K562 (cell line): Measurements from ENCODE around the gene LEPR. TPM values are rescaled to one million over a fixed set of nuclear protein-coding genes. Genes with fewer than 3 reads are reported as not detected.

Experiments
- ATAC-seq: fragments of 200-7000 bp; cut with Tn5 transposase; 3 replicates; pipeline ENCODE4 v1.9.1; 2020; ENCODE audit warnings: moderate library complexity
- BruUV-seq: library from RNA; stranded (reverse); fragments of 400-500 nt; replicated peaks from 2 replicates; lab custom pipeline; 2021; lab: Mats Ljungman, UMichigan
- CTCF ChIA-PET: fragments of 300-600 bp; formaldehyde crosslinking; extraction: SDS; loops from one replicate; lab custom pipeline; 2021; ENCODE audit warnings: low intra/inter-chr PET ratio; lab: Yijun Ruan, JAX
- POLR2A ChIA-PET: fragments of 300-600, 350-650 bp; sonication (Branson Sonifier 250); formaldehyde crosslinking; extraction: SDS; loops from one replicate; lab custom pipeline; 2021; ENCODE audit warnings: antibody characterized with exemption, inconsistent platforms; lab: Yijun Ruan, JAX
- DNase-seq, 4 experiments: peaks; one replicate each; pipeline versions ENCODE4 v3.0.0 to v3.0.0-alpha.2; 2011 to 2018; ENCODE audit warnings: low spot score in 3 of 4, mixed read lengths in 3 of 4; ENCODE audit errors: extremely low read depth in 1 of 4
- FAIRE-seq: peaks from 2 replicates; lab custom pipeline; 2011; peaks lifted over from hg19 to GRCh38; lab: Jason Lieb, UNC
- H2AFZ ChIP-seq: 2 replicates; pipeline ENCODE4 v1.6.0; 2011; ENCODE audit warnings: low read depth, low read length, control low read depth, inconsistent platforms
- H3K27ac ChIP-seq: fragments of 200-600 bp; 3 replicates; pipeline ENCODE4 v1.8.0; 2011; ENCODE audit warnings: low read depth, mild to moderate bottlenecking, control low read depth, inconsistent platforms, low read length, moderate library complexity, mixed read lengths; ENCODE audit errors: extremely low read depth
- H3K27me3 ChIP-seq, 2 experiments: fragments of 300-600 bp in 1 of 2; 2 replicates in 1 of 2; 3 replicates in 1 of 2; pipeline versions ENCODE4 v1.6.0 to v1.8.0; 2011; ENCODE audit warnings: inconsistent platforms in 2 of 2, low read length in 2 of 2, mild to moderate bottlenecking in 1 of 2, mixed read lengths in 1 of 2, moderate library complexity in 1 of 2; ENCODE audit not compliant: control insufficient read depth in 2 of 2, insufficient read depth in 2 of 2
- H3K36me3 ChIP-seq: fragments of 300-600 bp; 3 replicates; pipeline ENCODE4 v1.8.0; 2011; ENCODE audit warnings: mild to moderate bottlenecking, low read length, inconsistent platforms; ENCODE audit not compliant: control insufficient read depth, insufficient read depth
- H3K4me1 ChIP-seq, 2 experiments: fragments of 200-600 bp in 1 of 2; replicated peaks in 1 of 2; 2 replicates in 1 of 2; 3 replicates in 1 of 2; pipeline versions ENCODE4 v1.5.1 to v1.8.0; 2011; ENCODE audit warnings: inconsistent platforms in 2 of 2, low read length in 2 of 2, mild to moderate bottlenecking in 1 of 2, mixed read lengths in 1 of 2, moderate library complexity in 1 of 2; ENCODE audit not compliant: control insufficient read depth in 2 of 2, insufficient read depth in 2 of 2
- H3K4me2 ChIP-seq: 2 replicates; pipeline ENCODE4 v1.6.1; 2011; ENCODE audit warnings: low read length, control low read depth, inconsistent platforms, mixed read lengths; ENCODE audit not compliant: insufficient read depth
- H3K4me3 ChIP-seq: fragments of 200-600 bp; sonication (generic), shearing (Covaris generic); 2 replicates; pipeline ENCODE4 v1.5.1; 2016; ENCODE audit warnings: control low read depth, inconsistent platforms
- H3K79me2 ChIP-seq: fragments of 200-600 bp; 3 replicates; pipeline ENCODE4 v1.8.0; 2011; ENCODE audit warnings: low read length, inconsistent platforms; ENCODE audit not compliant: control insufficient read depth, insufficient read depth
- H3K9ac ChIP-seq, 2 experiments: 2 replicates each; pipeline versions ENCODE4 v1.6.0 to v1.6.1; 2011; ENCODE audit warnings: low read depth in 2 of 2, low read length in 2 of 2, control low read depth in 1 of 2, inconsistent platforms in 1 of 2, mild to moderate bottlenecking in 1 of 2, mixed read lengths in 1 of 2; ENCODE audit not compliant: insufficient read depth in 1 of 2
- H3K9me1 ChIP-seq: one replicate; pipeline ENCODE4 v1.6.0; 2011; ENCODE audit warnings: inconsistent platforms, mild to moderate bottlenecking, low read length, moderate library complexity; ENCODE audit not compliant: control insufficient read depth, insufficient read depth
- H3K9me3 ChIP-seq: replicated peaks from 2 replicates; pipeline ENCODE4 v1.5.1; 2011; ENCODE audit warnings: low read depth, low read length, inconsistent platforms; ENCODE audit not compliant: control insufficient read depth, insufficient read depth
- H4K20me1 ChIP-seq: replicated peaks from 2 replicates; pipeline ENCODE4 v1.6.1; 2011; ENCODE audit warnings: low read length, inconsistent platforms, mixed read lengths; ENCODE audit not compliant: control insufficient read depth, insufficient read depth
- ATF7 ChIP-seq: fragments of 450-650 bp; IDR thresholded peaks from 2 replicates; pipeline ENCODE4 v1.7.1; 2014; ENCODE audit warnings: mild to moderate bottlenecking, moderate library complexity
- BRCA1 ChIP-seq, 2 experiments: fragments of 450-650 bp in 1 of 2; sonication (generic) in 1 of 2; formaldehyde crosslinking in 1 of 2; IDR thresholded peaks; 2 replicates each; pipeline versions ENCODE4 v1.5.0 to v1.6.1; 2017 to 2020; ENCODE audit warnings: mild to moderate bottlenecking in 1 of 2, missing genetic modification reagents in 1 of 2
- CREBBP ChIP-seq: IDR thresholded peaks from one replicate; pipeline ENCODE4 v1.6.1; 2012; ENCODE audit warnings: low read depth, mild to moderate bottlenecking, control low read depth, inconsistent platforms, low read length
- EP400 ChIP-seq: fragments of 450-650 bp; IDR thresholded peaks from 2 replicates; pipeline ENCODE4 v1.6.1; 2017; ENCODE audit warnings: antibody characterized with exemption, mild to moderate bottlenecking, moderate library complexity
- FOXM1 ChIP-seq, 2 experiments: fragments of 450-650 bp in 1 of 2; sonication (generic) in 1 of 2; formaldehyde crosslinking in 1 of 2; IDR thresholded peaks; 2 replicates each; pipeline versions ENCODE4 v1.6.1 to v1.9.0; 2017 to 2022; ENCODE audit warnings: low read depth in 2 of 2, mild to moderate bottlenecking in 2 of 2, missing genetic modification reagents in 1 of 2, moderate library complexity in 1 of 2
- JUND ChIP-seq, 2 experiments: IDR thresholded peaks; 2 replicates in 1 of 2; 3 replicates in 1 of 2; pipeline ENCODE4 v1.6.1; 2011; ENCODE audit warnings: borderline replicate concordance in 2 of 2, low read depth in 2 of 2, low read length in 2 of 2, improper control_type of control experiment in 1 of 2, missing biosample characterization in 1 of 2, missing genetic modification characterization in 1 of 2, missing genetic modification reagents in 1 of 2
- KLF10 ChIP-seq: fragments of 250-450 bp; sonication (Bioruptor Pico); IDR thresholded peaks from 2 replicates; pipeline ENCODE4 v1.6.1; 2021; ENCODE audit warnings: matching md5 sums
- MCM3 ChIP-seq: fragments of 450-650 bp; IDR thresholded peaks from 2 replicates; pipeline ENCODE4 v1.6.1; 2016
- NONO ChIP-seq, 2 experiments: fragments of 200-400 bp in 1 of 2; fragments of 450-650 bp in 1 of 2; formaldehyde crosslinking in 1 of 2; IDR thresholded peaks; 2 replicates each; pipeline ENCODE4 v1.6.1; 2017; ENCODE audit warnings: low read depth in 2 of 2, mild to moderate bottlenecking in 2 of 2, moderate library complexity in 2 of 2, low read length in 1 of 2
- NUFIP1 ChIP-seq: fragments of 450-650 bp; IDR thresholded peaks from 2 replicates; pipeline ENCODE4 v1.6.1; 2018; ENCODE audit not compliant: partially characterized antibody
- STAT5A ChIP-seq: IDR thresholded peaks from 2 replicates; pipeline ENCODE4 v1.6.1; 2012; ENCODE audit warnings: low read length, inconsistent platforms, borderline replicate concordance
- TCF7 ChIP-seq: sonication (generic); IDR thresholded peaks from 2 replicates; pipeline ENCODE4 v1.6.1; 2016; ENCODE audit warnings: antibody characterized with exemption, borderline replicate concordance
- ZBTB17 ChIP-seq: fragments of 450-650 bp; formaldehyde crosslinking; IDR thresholded peaks from 2 replicates; pipeline ENCODE4 v1.4.0; 2020; ENCODE audit warnings: mild to moderate bottlenecking
- ZFX ChIP-seq: sonication (generic); formaldehyde crosslinking; IDR thresholded peaks from 2 replicates; pipeline ENCODE4 v1.8.0; 2022; ENCODE audit warnings: mild to moderate bottlenecking, missing genetic modification reagents, moderate library complexity
- ZNF124 ChIP-seq: sonication (generic); formaldehyde crosslinking; IDR thresholded peaks from 2 replicates; pipeline ENCODE4 v1.8.1; 2022; ENCODE audit warnings: missing genetic modification reagents
- ZNF197 ChIP-seq: fragments of 200-800 bp; sonication (Bioruptor generic); IDR thresholded peaks from 2 replicates; pipeline ENCODE4 v1.6.1; 2016; ENCODE audit warnings: low read depth, missing genetic modification characterization, missing compliant biosample characterization
- ZNF232 ChIP-seq: sonication (generic); formaldehyde crosslinking; IDR thresholded peaks from 2 replicates; pipeline ENCODE4 v1.8.0; 2022; ENCODE audit warnings: mild to moderate bottlenecking, missing genetic modification reagents
- ZNF282 ChIP-seq: sonication (generic); formaldehyde crosslinking; IDR thresholded peaks from 2 replicates; pipeline ENCODE4 v1.8.1; 2023; ENCODE audit warnings: missing genetic modification reagents
- WGBS: fragments of 100-300 bp; shearing (Covaris generic); methylation state at CpG from one replicate; pipeline ENCODE4 v1.1.6; 2016; ENCODE audit warnings: low coverage, mixed read lengths; ENCODE audit not compliant: insufficient coverage; ENCODE audit errors: missing lambda C conversion rate; 5-methylcytosine and 5-hydroxymethylcytosine counted together
- in situ Hi-C: fragments of 300-500 bp; cut with MboI; formaldehyde crosslinking; loops from 4 replicates; pipeline ENCODE4 v1.15.0; 2018; ENCODE audit warnings: inconsistent platforms, mixed read lengths
- intact Hi-C: fragments of 100-400 bp; cut with micrococcal nuclease; formaldehyde crosslinking; loops from 2 replicates; pipeline ENCODE4 v1.14.2; 2022
- polyA plus RNA-seq, 8 experiments: library from polyadenylated mRNA; depleted of rRNA in 4 of 8; stranded (reverse) in 5 of 8; unstranded in 3 of 8; fragments of >200 nt; fragmentation: Nextera tagmentation in 2 of 8; fragmentation: Illumina TruSeq in 1 of 8; extraction: Ambion mirVana in 2 of 8; extraction: Trizol in 1 of 8; gene quantifications; 2 replicates each; pipeline versions ENCODE4 v1.2.1 to v1.2.3, GENCODE V29; 2011 to 2014; ENCODE audit warnings: inconsistent platforms in 1 of 8, missing spikeins in 1 of 8
- total RNA-seq, 7 experiments: library from RNA; depleted of rRNA in 6 of 7; stranded (reverse); fragments of >200 nt in 6 of 7; fragmentation: Illumina TruSeq in 2 of 7; extraction: Trizol in 2 of 7; gene quantifications; 2 replicates each; pipeline versions ENCODE4 v1.2.1 to v1.2.3, GENCODE V29; 2011 to 2021; ENCODE audit warnings: low replicate concordance in 1 of 7

LEPR gene
- total and polyA plus RNA-seq, 9 of the 15 experiments (the other 6 are each of a cell fraction or from before 2014, with no cell fraction given), result 12.2 to 111 (median 43.1) TPM

- CTCF ChIA-PET, result no interaction called here
- peak overlapping the region in 1 of 2 experiments; percentile 41; a peak in 1 of 4 replicates for H3K9ac ChIP-seq
- POLR2A ChIA-PET, result interaction anchor here (0.7 kb wide), 1 partner anchor 197 kb away, joined by 3 read pairs; no protein-coding TSS in a partner anchor
Observed at GRCh38 chr1:65424573-65424889, 4.1 kb downstream of the LEPR start.

More at GRCh38 chr1:65424573-65424889, 4.1 kb downstream of the LEPR start:
- H3K27ac ChIP-seq, result peak overlapping the region; percentile 61
- no peak overlapping the region for H2AFZ ChIP-seq
- H3K4me2 ChIP-seq, result peak overlapping the region; percentile 52
- intact Hi-C loops, result loop anchor here (5.0 kb wide), 3 partner anchors 53 to 357 kb away; no protein-coding TSS in a partner anchor
- peaks cover 3% of the 10 kb centered on the region; the same call in 1 of the 2 replicates for H4K20me1 ChIP-seq
- DNase-seq, result no peak
- whole genome bisulfite sequencing, result 0% methylated on average over 1 of the region's 1 CpG
- no TSS peak for BruUV-seq
- in situ Hi-C loops, result loop anchor here (10.0 kb wide), 1 partner anchor 360 kb away; no protein-coding TSS in a partner anchor
- H3K4me3 ChIP-seq, result peak overlapping the region; percentile 83; the same call in 1 of the 2 replicates
- FAIRE-seq, result no peak
- no peaks in the 10 kb centered on the region for H3K9me1 ChIP-seq
- H3K4me1 ChIP-seq, result peaks cover 13 to 40% of the 10 kb centered on the region in 2 experiments
- H3K36me3 ChIP-seq, result peaks cover 61% of the 10 kb centered on the region
- H3K27me3 ChIP-seq, result no peaks in the 10 kb centered on the region
- H3K79me2 ChIP-seq, result peaks cover 80% of the 10 kb centered on the region
- no peak for TF ChIP-seq ZNF197 (CRISPR knock-in tag)
- TF ChIP-seq BRCA1 (IDR thresholded peaks at IDR 0.05), result no peak
- no peak for TF ChIP-seq BRCA1 (CRISPR knock-in tag; IDR thresholded peaks at IDR 0.05)
- no peak for TF ChIP-seq STAT5A
- TF ChIP-seq ZBTB17 (CRISPR knock-in tag), result no peak
- TF ChIP-seq ZNF232 (CRISPR knock-in tag), result no peak
- no peak for TF ChIP-seq CREBBP
- no peak for TF ChIP-seq ZNF124 (CRISPR knock-in tag)
- no peak for TF ChIP-seq KLF10 (CRISPR knock-in tag)
- 0 out of 2 replicates have a peak, but pooled peaks have one; percentile 30 for TF ChIP-seq ATF7
- TF ChIP-seq JUND (IDR thresholded peaks at IDR 0.05; ENCODE audit: borderline replicate concordance, low read depth, low read length), result peak; percentile 27; the same call in 1 of the 2 replicates
- no peak; the same call in 2 of the 3 replicates for TF ChIP-seq JUND (tag; IDR thresholded peaks at IDR 0.05; ENCODE audit: borderline replicate concordance, low read depth, low read length)
- TF ChIP-seq TCF7, result no peak
- TF ChIP-seq MCM3, result no peak
- no peak for TF ChIP-seq NUFIP1
- no peak for TF ChIP-seq FOXM1 (IDR thresholded peaks at IDR 0.05; ENCODE audit: low read depth)
- TF ChIP-seq FOXM1 (CRISPR knock-in tag; IDR thresholded peaks at IDR 0.05; ENCODE audit: low read depth), result no peak
- no peak for TF ChIP-seq EP400
- TF ChIP-seq NONO (IDR thresholded peaks at IDR 0.05; ENCODE audit: low read depth in 2 of 2, low read length in 1 of 2), result no peak
- TF ChIP-seq ZFX (CRISPR knock-in tag), result 0 out of 2 replicates have a peak, but pooled peaks have one; percentile 25
- TF ChIP-seq ZNF282 (CRISPR knock-in tag), result no peak
- TF ChIP-seq, all 486 proteins: peak for 3
- no peak for ATAC-seq
- H3K9me3 ChIP-seq, result no peaks in the 10 kb centered on the region
